HG03280 (cell line): Measurements from ENCODE around the gene TTLL3.
A peak's percentile ranks its signal among the peaks of the same experiment; 100 is the strongest.
"Not testable (repeated sequence)": the region's sequence is repeated elsewhere in the genome, so short reads cannot be mapped to it uniquely, and the experiment has no call there.

Experiments
- ATAC-seq: cut with Tn5 transposase; IDR thresholded peaks from one replicate; pipeline ENCODE4 v1.9.1; 2021; ENCODE audit warnings: mild to moderate bottlenecking, moderate library complexity; ENCODE audit not compliant: unreplicated experiment

Gene TTLL3, protein sequence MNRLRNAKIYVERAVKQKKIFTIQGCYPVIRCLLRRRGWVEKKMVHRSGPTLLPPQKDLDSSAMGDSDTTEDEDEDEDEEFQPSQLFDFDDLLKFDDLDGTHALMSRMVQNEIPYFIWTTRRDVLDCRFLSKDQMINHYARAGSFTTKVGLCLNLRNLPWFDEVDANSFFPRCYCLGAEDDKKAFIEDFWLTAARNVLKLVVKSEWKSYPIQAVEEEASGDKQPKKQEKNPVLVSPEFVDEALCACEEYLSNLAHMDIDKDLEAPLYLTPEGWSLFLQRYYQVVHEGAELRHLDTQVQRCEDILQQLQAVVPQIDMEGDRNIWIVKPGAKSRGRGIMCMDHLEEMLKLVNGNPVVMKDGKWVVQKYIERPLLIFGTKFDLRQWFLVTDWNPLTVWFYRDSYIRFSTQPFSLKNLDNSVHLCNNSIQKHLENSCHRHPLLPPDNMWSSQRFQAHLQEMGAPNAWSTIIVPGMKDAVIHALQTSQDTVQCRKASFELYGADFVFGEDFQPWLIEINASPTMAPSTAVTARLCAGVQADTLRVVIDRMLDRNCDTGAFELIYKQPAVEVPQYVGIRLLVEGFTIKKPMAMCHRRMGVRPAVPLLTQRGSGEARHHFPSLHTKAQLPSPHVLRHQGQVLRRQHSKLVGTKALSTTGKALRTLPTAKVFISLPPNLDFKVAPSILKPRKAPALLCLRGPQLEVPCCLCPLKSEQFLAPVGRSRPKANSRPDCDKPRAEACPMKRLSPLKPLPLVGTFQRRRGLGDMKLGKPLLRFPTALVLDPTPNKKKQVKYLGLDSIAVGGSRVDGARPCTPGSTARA

GRCh38 chr3:9809615-9810432 is at the start of gene TTLL3:
Gene TTLL3, plus strand, starts transcription at chr3:9810262. Its CDS starts 400 bp downstream, at chr3:9810662.
- ATAC-seq: peak; percentile 43

DNA sequence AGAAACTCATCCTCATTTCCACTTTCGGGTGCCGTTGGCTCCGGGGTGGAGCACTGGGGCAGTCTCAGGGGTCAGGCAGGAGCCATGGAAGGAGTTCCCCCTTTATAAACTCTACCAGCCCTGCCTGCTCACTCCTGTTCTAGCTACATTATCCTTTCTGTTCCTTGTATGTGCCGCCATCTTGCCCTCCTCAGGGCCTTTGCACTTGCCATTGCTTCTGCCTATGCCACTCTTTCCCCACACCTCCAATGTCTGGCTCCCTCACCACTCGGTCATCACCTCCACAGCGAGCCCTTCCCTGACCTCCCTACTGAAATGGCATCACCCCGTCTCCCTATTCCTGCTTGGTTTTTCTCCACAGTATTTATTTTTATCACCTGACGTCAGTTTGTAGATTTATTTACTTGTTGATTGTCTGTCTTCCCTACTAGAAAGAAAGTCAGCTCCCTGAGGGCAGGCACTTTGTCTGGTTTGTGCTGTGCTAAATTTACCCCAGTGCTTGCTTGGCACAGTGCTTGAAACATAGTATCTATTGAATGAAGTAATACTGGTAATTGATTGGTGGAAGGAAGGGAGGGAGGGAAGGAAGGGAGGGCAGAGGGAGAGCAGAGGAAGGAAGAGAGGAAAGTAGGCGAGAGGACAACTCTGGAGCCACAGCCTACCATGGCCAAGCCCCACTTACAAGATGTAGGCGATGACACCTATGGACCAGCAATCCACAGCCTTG is 49.1 kb upstream of the TTLL3 start:
- no peak for ATAC-seq

GRCh38 chr3:9761919-9762318 is 48.1 kb upstream of the TTLL3 start:
- no peak for ATAC-seq

DNA sequence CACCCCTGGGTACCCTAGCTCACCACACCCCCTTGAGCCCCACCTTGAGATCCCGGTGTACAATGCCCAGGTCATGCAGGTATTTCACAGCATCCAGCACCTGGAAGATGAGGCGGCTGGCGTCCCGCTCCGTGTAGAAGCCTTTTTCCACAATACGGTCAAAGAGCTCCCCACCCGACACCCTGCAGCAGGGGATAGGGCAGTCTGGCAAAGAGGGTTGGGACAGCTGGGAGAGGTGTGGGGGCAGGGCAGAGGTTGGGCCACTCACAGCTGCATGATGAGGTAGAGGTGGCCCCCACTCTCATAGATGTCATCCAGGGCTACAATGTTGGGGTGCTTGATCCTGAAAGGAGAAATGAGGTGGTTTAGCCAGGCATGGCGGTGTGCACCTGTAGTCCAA is 47.2 kb upstream of the TTLL3 start:
- no peak for ATAC-seq

GRCh38 chr3:9765865-9766264 is 44.2 kb upstream of the TTLL3 start:
- no peak for ATAC-seq

- ATAC-seq: no peak
Measured at GRCh38 chr3:9767418-9767817, 42.6 kb upstream of the TTLL3 start.

- no peak for ATAC-seq
Measured at GRCh38 chr3:9768141-9768775, 41.8 kb upstream of the TTLL3 start.

DNA sequence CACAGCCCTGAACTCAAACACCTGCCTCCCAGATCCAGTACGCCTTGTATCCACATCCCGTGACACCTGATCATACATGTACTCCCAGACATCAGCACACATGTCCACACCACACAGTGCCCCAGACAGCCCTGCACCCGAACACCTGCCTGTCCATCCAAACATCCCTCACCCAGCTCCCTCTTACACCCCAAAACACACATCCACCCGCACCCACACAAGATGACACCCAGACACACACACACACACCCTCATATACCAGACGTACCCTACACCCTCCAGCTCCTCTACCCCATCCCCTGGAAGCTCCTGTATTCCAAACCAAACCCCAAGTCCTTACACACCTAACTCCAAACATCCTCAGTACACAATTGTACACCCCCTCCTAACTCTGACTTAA is 41.0 kb upstream of the TTLL3 start:
- no peak for ATAC-seq

- peak; percentile 76 for ATAC-seq
Measured at GRCh38 chr3:9769426-9770275, 40.4 kb upstream of the TTLL3 start, which contains the start of gene CAMK1. Gene CAMK1, minus strand, starts transcription at chr3:9769947. Its CDS starts 2,198 bp downstream, at chr3:9767749.

GRCh38 chr3:9770276-9770812 is 39.7 kb upstream of the TTLL3 start:
- no peak for ATAC-seq

GRCh38 chr3:9771007-9771406 is 39.1 kb upstream of the TTLL3 start:
- not testable (repeated sequence) for ATAC-seq

DNA sequence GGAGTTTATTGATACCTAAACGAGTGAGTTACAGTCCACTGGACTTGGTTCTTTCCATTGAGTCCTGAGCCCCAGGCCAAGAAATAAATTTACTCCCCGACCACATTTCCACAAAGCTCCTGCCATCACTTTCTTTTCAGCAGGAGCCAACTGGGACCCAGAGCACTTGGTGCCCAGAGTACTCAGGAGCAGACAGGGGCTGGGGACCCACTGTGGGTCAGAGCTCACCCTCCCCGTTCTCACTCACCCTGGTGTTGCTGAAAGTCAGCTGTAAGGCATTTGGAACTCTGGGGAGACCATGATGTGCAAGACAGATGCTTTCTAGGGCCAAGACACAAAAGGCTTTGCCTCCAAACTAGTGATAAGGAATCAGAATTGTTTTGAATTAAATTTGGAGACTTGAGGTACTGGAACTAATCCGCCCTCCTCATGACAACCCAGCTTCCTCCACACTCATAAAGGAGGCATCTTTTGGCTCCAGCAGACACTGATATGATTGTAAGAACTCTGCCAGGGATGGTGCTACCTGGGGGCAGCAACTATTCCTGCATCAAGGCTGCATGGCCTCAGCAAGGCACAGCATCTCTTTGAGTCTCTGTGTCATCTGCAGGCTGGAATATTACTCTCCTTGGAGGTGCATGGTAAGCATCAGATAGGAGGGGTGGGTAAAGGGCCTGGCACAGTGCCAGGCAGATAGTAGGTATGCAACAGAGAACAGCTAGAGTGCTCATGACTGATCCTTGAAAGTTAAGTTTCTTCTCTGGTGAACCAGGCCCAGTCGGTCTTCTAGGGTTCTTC is 33.0 kb upstream of the TTLL3 start:
- no peak for ATAC-seq

GRCh38 chr3:9777694-9778021 is 32.4 kb upstream of the TTLL3 start:
- ATAC-seq: no peak

DNA sequence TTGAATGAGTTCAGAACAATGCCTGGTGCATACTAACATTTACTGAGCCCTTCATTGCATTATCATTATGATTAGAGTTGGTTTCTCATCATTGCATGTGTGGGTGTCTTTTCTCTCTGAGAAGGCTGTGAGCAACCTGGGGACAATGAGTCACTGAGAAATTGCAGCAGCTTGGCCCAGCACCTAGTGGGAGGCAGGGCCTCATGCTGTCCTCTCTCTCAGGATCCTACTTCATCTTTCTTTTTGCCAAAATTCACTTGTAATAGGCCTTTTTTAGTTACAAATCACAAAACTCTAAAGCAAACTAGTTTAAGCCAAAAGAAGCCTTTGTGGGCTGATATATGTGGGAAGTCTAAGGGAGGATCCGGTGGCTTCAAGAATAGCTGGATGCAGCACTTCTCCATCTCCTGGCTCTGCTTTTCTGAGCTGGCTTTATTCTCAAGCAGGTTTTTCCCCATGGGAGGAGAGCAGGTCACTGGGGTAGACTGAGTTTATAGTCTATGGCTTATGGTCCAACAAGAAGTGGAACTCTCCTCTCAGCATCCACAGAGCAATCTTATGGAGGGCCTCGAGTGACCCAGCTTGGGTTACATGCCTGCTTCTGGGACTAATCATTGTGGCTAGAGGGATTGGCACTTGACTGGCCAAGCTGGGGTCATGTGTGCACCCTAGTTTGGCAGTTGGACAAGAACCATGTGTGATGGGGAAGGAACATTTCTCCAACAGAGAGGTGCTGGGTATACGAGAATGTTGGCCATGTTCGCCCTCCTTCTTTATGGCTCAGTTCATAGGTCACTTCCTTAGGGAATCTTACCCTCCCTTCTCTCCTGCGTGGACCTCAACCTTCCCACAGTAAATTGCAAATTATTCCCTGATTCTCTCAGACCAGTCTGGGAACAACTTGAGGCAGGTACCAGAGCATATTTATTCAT is 31.7 kb upstream of the TTLL3 start:
- no peak for ATAC-seq

DNA sequence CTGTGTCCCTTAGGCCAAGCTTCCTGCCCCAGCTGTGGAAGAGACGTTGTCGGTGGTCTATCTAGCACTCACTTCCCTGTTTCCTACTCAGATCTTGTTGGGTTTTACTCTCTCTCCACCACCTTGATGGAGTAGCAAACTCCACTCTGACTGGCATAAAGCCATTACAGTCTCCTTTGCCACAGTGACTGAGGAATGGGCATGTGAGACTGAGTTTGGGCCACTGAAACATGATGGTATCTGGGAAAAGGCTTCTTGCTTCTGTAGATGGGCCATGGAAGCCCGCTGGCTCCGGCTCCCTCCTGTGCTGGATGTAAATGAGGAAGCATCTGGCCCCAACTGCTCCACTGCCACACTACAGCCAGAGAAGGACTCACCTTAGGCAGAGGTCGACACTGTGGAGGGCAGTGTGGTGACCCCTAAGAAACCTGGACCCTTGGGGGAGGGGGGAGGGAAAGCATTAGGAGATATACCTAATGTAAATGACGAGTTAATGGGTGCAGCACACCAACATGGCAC is 30.9 kb upstream of the TTLL3 start:
- ATAC-seq: no peak

DNA sequence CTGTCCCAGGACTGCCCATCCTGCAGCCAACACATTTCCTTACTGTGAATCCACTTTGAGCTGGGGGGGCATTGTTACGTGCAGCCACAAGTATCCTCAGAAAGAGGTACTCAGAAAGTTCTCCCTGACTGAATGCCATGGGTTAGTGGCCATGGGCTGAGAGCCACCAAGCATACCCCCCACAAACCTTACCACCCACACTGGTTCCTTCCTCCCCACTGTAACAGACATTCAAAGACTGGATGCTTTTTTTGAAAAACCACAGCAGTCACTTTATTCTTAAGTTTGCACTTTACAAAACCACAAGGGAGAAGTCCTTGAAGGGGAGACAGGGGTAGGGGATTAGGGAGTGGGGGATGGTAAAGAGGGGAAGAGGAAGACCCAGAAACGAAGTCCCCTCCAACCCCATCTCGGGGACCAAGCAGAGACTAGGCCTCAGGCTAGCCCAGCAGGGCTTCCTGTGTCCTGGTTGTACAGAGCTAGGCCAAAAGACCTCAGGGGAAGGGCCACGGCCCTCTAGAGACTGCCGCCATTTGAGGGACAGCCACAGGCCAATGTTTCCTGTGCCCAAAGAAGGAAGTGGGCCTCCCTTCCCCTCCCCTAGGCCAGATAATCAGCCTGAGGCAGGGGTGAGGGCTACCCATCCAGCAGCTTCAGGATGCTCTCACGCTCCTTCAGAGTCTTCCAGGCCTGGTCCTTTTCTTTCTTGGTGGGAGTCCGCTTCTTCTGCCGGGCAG is 30.2 kb upstream of the TTLL3 start:
- no peak for ATAC-seq
